ENCODE data around the gene PTPRT.

GRCh38 chr20:42788707-42789106, 401.0 kb downstream of the PTPRT start:
- no peak for TF ChIP-seq CTCF (IDR thresholded peaks at IDR 0.05; ENCODE audit: low read length)
- no peak for TF ChIP-seq EZH2phosphoT487 (IDR thresholded peaks at IDR 0.05; ENCODE audit: low read length)

Data from MM.1S (cell line).